NCI-H1694 (cell line): ENCODE measurements around the gene VAMP2.
A peak's percentile ranks its signal among the peaks of the same experiment; 100 is the strongest.

Experiments
- DNase-seq: peaks from one replicate; lab custom pipeline; 2025; lab: John Stamatoyannopoulos, UW

Gene VAMP2

DNA sequence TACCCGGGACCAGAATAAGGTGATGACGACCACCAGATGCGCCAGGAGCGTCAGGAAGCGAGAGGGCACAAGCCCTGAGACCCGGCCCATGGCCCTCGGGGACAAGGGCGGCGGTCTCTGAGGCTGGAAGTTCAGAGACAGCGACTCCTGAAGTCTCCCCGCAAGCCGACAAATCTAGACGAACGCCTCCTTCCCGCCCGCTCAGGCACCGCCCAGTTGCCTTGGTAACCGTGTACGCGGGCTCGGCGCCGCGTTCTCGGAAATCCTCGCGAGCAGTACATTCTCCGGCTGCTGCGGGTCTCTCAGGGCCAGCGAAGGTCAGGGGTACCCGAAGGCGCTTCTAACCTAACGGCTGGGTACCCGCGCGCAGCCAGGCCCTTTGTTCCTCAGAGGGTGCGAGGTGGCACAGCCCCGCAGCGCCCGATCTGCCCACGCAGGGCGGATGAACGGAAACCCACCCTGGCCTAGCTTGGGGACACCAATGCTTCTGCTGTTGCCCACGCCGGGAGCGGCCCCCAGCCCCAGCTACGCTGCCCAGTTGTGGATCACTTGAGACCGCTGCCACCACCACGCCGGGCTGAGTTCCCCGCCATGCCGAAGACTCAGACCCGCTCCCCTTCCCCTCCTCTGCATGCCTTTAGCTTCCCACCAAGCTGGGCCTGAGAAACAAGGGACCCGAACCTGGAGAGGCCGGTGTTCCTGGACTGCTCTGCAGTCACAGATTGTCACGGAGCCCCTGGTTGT, 13.6 kb upstream of the VAMP2 start, which contains the start of gene TMEM107:
Gene TMEM107 (minus strand): TSS at position 184 of the 744 bp plus-strand sequence. CDS start 94 bp downstream, at position 90.
- peak; percentile 71 for DNase-seq

DNA sequence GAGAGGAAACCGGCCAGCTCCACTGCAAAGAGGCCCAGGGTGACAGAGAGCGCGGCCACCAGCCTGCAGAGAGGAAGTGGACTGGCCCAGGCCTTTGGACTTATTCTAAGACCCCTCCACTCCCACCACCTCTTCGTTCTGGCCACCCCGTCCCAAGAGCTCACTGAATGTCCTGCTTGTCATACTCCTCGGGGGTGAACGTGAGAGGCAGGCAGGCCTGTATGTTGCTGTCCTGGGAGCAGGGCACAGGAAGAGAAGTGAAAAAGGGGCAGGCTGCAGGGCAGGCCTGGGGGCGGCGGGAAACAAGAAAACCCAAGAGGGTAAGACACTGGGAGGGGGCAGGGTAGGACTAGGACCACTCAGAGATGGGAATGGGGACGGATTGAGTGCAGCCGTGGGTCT, 13.0 kb upstream of the VAMP2 start:
- DNase-seq = no peak

- no peak for DNase-seq
Observed at GRCh38 chr17:8173871-8174322, 11.1 kb upstream of the VAMP2 start.

DNA sequence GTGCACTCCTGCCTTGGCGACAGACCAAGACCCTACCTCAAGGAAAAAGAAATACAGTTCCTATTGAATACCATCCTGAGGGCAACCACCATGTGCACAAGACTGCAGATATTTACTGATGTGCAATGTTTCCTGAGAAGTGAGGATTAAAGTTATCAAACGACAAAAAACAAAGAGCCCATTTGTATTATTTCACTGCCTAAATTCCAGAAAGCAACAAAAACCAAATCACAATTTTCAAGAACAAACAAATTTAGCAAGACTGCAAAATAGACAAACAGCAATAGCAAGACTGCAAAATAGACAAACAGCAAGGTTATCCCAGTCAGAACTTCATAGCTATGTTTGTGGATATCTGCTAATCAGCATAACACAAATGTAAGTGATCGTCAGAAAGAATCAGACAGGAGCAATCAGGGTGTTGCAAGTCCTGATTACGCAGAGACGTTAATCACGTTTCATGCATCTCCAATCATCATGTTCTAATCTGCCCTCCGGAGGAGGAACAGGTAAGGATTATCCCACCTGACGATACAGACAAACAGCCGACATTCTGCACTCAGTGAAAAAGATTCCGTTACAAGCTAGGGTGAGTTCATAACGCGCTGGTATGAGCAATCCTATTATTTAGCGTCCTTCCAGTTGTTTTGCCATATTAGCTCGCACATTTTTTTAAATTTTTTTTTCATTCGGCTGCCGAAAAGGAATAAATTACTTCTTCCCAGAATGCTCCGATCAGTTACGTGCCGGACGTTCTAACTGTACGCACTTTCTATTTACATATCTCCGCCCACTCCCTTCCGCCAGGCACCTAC, 10.5 kb upstream of the VAMP2 start:
- DNase-seq = peak; percentile 98

DNA sequence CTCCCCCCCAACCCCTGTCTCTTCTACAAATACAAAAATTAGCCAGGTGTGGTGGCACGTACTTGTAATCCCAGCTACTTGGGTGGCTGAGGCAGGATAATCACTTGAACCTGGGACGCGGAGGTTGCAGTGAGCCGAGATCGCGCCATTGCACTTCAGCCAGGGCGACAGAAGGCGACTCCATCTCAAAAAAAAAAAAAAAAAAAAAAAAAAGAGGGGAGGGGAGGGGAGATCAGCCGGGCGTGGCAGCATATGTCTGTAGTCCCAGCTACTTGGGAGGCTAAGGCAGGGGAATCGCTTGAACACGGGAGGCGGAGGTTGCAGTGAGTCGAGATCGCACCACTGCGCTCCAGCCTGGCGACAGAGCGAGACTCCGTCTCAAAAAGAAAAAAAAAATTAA, 7.4 kb upstream of the VAMP2 start:
- peak; percentile 69 for DNase-seq

DNA sequence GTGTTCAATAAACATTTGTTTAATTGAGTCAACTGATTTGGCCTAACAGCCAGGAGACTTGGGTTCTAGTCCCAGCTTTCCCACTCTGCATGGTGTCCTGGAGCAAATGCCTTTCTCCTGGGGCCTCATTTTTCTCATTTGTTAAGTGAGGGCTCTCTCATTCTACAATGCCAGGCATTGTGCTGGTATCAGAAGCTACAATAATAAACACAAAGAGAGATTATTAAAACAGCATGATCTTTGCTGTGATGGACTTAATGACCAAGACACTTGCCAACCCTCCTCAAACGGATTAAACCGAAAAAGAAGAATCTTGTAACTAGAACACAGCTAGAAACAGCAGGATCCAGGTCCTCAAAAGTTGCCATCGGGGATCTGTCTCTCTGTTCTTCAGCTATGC, 4.8 kb upstream of the VAMP2 start:
- no peak for DNase-seq

DNA sequence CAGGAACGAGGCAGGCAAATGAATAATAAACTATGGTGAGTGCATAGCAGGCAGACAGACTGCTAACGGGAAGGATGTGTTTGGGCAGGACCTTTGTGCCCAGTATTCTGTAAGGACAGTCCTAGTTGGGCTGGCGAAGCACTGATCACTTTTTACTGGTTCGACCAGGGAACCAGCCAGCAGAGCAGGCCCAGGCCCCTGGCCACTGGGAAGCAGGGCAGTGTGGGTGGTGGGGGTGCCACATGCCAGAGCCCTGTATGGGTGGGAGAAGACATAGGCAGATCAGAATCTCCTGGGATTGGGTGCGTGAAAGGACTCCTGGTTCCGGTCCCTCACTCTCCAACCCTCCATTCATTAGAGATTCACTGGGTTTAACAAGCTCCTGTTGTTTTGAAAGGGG, 4.0 kb upstream of the VAMP2 start:
- DNase-seq = no peak

DNA sequence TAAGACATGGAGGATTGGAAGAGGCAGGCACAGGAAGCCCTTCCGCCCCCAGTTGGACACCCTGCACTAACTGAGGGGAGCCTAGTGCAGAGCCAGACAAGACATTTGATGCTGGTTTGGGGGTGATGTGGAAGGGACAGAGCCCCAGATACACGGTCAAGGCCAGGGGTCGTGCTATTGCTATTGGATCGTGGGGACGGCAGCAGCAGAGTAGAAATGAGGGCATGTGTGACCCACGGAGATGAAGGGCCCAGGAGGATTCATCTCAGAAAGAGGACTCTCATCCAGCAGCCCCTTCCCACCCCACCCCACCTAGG, 2.0 kb upstream of the VAMP2 start:
- DNase-seq = no peak

DNA sequence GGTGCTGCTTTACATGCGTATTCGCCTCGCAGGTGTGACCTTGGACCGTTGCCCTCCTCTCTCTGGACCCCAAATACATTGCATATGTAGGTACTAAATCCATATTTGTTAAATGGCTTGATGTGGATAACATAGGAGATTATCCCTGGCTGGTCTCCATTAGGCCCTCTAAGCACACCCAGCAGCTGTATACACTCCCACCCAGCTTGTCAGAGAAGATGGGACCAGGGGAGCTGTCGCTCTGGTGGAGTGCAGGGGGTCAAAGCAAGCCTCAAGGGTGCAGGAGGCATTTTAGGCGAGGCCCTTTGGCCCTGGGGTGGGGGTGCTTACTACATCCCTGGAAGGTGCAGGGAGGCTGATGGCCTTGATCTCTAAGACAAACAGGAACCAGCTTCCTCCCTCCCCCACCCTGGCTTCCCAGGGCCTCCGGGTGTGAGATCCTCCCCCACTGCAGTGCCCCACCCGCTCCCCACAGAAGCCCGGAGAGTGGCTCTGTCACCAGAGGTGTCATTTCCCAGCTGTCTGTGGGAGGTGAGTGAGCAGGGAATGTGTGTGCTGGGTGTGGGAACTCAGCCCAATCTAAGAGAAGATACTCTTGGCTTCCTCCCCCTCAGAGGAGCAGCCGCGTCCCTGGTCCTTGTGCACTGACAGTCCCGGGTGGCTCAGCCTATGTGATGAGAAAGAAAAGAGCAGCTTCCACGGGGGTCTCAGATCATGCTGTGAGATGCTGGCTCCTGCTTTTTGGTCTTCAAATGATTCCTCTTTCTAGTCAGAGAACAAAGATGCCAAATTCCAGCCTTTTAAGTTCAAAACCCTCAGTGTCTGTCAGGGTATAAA, 1.4 kb upstream of the VAMP2 start:
- peak; percentile 51 for DNase-seq

GRCh38 chr17:8162997-8163977, 539 bp upstream of the VAMP2 start:
- DNase-seq = peak; percentile 47

- DNase-seq = no peak
Observed at GRCh38 chr17:8161289-8162232, 1.2 kb downstream of the VAMP2 start.

GRCh38 chr17:8160741-8161221, 2.0 kb downstream of the VAMP2 start:
- DNase-seq = no peak

- no peak for DNase-seq
Observed at GRCh38 chr17:8160224-8160577, 2.5 kb downstream of the VAMP2 start.

GRCh38 chr17:8159459-8160223, 3.1 kb downstream of the VAMP2 start:
- no peak for DNase-seq

DNA sequence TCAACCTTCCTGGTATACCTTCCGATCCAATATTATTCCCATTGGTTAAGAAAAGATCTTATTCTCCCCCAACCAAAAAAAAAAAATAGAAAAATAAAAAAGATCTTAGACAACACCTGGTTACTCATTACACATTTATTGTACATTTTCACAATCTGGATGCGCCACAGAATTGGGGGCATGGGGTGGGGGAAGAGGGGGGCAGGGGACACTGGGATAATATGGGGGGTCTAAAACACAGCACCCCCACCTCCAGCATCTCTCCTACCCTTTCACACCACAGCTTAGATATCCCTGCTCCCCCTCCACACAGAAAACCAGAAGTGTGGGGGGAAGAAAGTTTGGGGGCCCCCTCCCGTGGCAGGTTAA, 3.7 kb downstream of the VAMP2 start:
- no peak for DNase-seq

DNA sequence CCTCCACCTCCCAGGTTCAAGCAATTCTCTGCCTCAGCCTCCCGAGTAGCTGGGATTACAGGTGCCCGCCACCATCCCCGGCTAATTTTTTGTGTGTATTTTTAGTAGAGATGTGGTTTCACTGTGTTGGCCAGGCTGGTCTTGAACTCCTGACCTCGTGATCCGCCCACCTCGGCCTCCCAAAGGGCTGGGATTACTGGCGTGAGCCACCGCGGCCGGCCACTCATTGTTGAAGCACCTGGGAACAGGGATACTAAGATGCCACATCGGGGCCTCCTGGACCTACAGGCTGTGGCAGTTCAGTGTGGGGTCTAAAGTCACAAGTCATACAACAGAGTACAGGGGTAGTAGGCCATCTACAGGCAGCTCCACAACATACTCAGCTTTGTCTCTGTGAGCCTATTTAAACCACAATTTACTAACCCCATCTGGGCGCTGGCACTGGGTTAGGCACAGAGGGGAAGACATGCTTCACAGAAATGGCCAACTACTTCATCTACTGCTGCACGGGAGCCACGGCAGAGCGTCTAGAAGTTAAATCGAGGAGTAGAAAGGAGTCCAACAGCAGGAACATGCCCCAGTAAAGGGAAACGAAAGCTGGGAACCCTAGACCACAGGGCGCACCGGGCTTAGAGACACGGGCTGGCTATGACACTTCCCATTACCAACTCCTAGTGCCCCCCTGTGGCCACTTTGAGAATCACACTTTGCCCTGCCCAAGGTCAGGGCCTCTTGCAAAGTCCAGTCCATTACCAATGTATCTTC, 4.3 kb downstream of the VAMP2 start:
- peak; percentile 89 for DNase-seq

DNA sequence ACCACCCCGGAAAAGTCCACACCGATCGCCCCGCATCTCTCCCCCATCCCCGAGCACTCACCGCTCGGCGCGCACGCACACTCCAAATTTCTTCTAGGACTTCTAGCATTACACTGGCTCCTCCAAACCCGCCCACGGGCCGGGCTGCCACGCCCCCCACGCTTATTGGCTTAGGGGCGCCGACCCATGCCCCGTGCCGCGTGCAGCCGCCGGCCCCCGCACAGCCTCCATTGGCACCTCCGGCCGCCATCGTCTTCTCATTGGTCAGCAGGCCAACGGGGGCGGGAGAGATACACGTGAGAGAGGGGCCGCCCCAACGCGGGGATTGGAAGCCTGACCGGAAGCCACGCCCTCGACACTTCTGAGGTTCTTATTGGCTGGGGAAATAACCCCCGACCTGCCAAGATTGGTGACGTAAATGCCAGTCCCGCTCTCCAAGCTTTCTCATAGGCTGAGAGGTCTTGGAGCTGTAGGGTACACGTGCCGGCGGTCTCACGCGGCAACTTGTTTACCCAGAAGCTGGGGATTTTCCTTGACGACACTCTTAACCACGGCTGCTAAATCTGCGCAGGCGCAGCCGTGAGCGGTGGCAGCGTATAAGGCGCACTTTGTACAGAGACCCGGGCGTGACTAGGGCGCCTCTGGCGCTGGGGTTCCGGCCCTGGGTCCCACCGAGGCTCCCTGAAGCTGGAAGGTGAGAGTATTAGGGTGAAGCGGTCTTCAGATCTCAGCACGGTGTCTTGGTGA, 6.3 kb downstream of the VAMP2 start:
- DNase-seq = peak; percentile 100

DNA sequence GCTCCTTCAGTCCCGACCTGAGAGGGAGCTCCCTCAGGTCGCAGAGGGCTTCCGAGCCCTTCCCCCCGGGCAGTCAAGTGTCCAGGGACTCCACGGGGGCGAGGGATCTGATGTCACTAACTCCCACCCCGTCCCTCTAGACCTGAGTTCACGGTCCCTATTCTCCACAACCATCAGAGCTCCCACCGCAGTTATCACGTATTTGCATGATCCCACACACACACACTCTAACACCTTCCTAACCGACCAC, 6.8 kb downstream of the VAMP2 start:
- no peak for DNase-seq
